Tibial nerve (tissue), 4 donors: ENCODE results near the gene KRT79. TPM values are rescaled to one million over a fixed set of nuclear protein-coding genes. Genes with fewer than 3 reads are reported as not detected.

Source experiments
- DNase-seq, 2 donors: peaks; one replicate each; pipeline ENCODE4 v3.0.0-alpha.2; 2019; ENCODE audit warnings: low spot score in 2 of 2
- H3K27ac ChIP-seq, 4 donors: fragments of 200-600 bp; sonication (generic) in 3 of 4; one replicate each; pipeline ENCODE4 v1.5.1; 2017 to 2019; ENCODE audit warnings: mild to moderate bottlenecking in 1 of 4
- H3K27me3 ChIP-seq, 2 donors: fragments of 200-600 bp; sonication (generic) in 1 of 2; one replicate each; pipeline versions ENCODE4 v1.5.1 to v1.6.0; 2017 to 2019
- H3K36me3 ChIP-seq, 3 donors: fragments of 200-600 bp; sonication (generic); one replicate each; pipeline ENCODE4 v1.5.1; 2018 to 2019
- H3K4me1 ChIP-seq, 4 donors: fragments of 200-600 bp; sonication (generic) in 3 of 4; one replicate each; pipeline ENCODE4 v1.5.1; 2017 to 2019
- H3K4me3 ChIP-seq, 4 donors: fragments of 200-600 bp; sonication (generic) in 3 of 4; one replicate each; pipeline ENCODE4 v1.5.1; 2017 to 2019; ENCODE audit warnings: mild to moderate bottlenecking in 1 of 4, moderate library complexity in 1 of 4
- H3K9me3 ChIP-seq, 4 donors: fragments of 200-600 bp; sonication (generic) in 3 of 4; one replicate each; pipeline ENCODE4 v1.5.1; 2017 to 2019
- EP300 ChIP-seq, 2 donors: sonication (generic); formaldehyde crosslinking; IDR thresholded peaks; one replicate each; pipeline ENCODE4 v1.6.1; 2017; ENCODE audit warnings: antibody characterized with exemption in 2 of 2, mild to moderate bottlenecking in 1 of 2
- POLR2A ChIP-seq, 2 donors: fragments of 450-650 bp; IDR thresholded peaks; one replicate each; pipeline ENCODE4 v1.6.1; 2017; ENCODE audit warnings: antibody characterized with exemption in 2 of 2, mild to moderate bottlenecking in 2 of 2, moderate library complexity in 2 of 2
- WGBS, 2 donors: methylation state at CpG; one replicate each; pipeline ENCODE4 v1.1.5; 2018; 5-methylcytosine and 5-hydroxymethylcytosine counted together
- total RNA-seq, 4 donors: library from RNA; depleted of rRNA; stranded (reverse); fragments of >200 nt; gene quantifications; one replicate each; pipeline ENCODE4 v1.1.0, GENCODE V29; 2016
- TF ChIP-seq, protein P1 (sequence below), 5 experiments: fragments of 200-600 bp in 3 of 5; fragments of 450-650 bp in 2 of 5; sonication (generic) in 3 of 5; IDR thresholded peaks; one replicate each; pipeline ENCODE4 v1.5.1; 2016 to 2019; ENCODE audit warnings: antibody characterized with exemption in 5 of 5, mild to moderate bottlenecking in 3 of 5, moderate library complexity in 2 of 5

Gene KRT79
- total RNA-seq, 4 donors from 2014 or later, result 3.9 TPM; not detected in 3

DNA sequence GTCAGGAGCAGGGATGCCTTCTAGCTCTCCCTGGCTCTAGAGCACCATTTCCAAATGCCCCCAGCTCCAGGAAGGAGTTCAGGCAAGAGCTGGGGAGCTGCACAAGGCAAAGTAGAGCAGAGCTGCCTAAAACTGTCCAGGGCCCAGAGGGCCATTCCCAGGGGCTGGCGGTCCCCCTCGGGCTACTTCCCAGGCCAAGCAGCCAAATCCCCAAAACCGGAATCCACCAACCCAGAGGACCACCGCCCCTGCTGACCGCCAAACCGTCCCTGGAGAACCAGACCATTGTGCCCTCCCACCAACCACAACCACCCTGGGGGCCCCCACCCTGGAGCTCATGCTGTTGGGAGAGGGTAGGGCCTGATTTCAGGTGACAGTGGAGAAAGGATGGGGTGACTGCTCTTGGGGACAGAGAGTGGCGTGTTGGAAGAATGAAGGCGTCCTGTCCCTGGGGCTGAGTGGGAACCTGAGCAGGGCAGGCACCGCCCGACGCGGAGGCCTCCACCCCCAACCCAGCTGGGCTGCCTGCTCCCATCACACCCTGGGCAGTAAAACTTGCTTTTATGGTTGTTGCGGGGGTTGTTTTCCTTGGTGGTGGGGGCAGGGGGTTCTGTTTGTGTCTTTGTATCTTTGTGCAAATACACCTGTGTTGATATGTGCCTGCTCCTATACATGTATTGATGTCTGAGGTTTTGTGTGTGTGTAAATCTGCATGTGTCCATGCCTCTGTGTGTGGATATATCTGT, 38.7 kb upstream of the KRT79 start:
- H3K36me3 ChIP-seq, result no peaks in the 10 kb centered on the region
- peak overlapping the region; percentile 82 to 95 (median 90) for H3K27ac ChIP-seq
- H3K4me3 ChIP-seq, result no peak overlapping the region
- no peaks in the 10 kb centered on the region for H3K27me3 ChIP-seq
- no peak for TF ChIP-seq POLR2A (IDR thresholded peaks at IDR 0.05)
- TF ChIP-seq EP300 (IDR thresholded peaks at IDR 0.05), result no peak
- TF ChIP-seq, protein P1, sequence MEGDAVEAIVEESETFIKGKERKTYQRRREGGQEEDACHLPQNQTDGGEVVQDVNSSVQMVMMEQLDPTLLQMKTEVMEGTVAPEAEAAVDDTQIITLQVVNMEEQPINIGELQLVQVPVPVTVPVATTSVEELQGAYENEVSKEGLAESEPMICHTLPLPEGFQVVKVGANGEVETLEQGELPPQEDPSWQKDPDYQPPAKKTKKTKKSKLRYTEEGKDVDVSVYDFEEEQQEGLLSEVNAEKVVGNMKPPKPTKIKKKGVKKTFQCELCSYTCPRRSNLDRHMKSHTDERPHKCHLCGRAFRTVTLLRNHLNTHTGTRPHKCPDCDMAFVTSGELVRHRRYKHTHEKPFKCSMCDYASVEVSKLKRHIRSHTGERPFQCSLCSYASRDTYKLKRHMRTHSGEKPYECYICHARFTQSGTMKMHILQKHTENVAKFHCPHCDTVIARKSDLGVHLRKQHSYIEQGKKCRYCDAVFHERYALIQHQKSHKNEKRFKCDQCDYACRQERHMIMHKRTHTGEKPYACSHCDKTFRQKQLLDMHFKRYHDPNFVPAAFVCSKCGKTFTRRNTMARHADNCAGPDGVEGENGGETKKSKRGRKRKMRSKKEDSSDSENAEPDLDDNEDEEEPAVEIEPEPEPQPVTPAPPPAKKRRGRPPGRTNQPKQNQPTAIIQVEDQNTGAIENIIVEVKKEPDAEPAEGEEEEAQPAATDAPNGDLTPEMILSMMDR (IDR thresholded peaks at IDR 0.05), result no peak
- 86 to 89% methylated on average over 13 of the region's 13 CpGs for WGBS, 2 donors
- H3K4me1 ChIP-seq, result peaks cover 0 to 67% (median 38%) of the 10 kb centered on the region in 4 donors
- DNase-seq, result no peak
- H3K9me3 ChIP-seq, result no peaks in the 10 kb centered on the region

DNA sequence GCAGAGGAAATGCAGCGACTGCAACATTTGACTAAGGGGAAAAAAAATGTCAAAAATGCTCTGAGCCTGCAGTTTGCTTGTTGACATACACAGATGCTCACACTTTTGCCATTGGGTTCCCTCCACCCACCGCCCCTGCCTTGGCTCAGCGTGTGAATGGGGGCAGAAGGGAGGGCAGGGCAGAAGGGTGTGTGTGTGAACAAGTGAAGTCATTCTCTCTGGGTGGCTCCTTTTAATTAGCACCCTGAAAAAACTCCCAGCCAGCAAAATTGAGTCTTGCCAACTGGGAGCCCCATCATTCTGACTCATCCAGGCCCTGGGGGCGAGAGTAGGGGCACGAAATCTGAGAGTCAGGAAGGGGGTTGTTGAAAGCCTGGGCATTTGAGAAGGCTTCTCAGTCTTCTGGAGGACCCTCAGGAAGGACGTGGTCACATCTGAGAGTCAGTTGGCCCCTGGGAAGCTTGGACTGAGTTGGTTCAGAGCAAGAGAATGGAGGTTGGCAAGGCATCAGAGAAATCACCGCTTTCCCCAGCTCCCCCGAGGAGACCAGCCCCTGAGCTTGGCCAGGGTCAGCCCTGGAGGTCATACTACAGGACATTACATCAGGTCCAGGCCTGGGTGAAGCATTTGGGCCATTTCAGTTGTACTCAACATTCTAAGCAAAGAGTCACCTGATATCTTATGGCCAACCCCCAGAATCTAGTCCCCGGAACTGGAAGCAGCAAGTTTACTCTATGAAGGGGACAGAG, 37.4 kb upstream of the KRT79 start:
- TF ChIP-seq EP300 (IDR thresholded peaks at IDR 0.05), result peak; percentile 64 to 93
- no peak for TF ChIP-seq POLR2A (IDR thresholded peaks at IDR 0.05)
- Histone ChIP-seq H3K27me3 (no peaks in the 10 kb centered on the region), H3K4me1 (peaks cover 0 to 77% (median 38%) of the 10 kb centered on the region in 4 donors), H3K36me3 (no peaks in the 10 kb centered on the region), H3K4me3 (no peak overlapping the region), H3K27ac (peak overlapping the region; percentile 82 to 95 (median 90)), H3K9me3 (no peaks in the 10 kb centered on the region)
- DNase-seq, result peak; percentile 46 to 56
- 18 to 26% methylated on average over 9 of the region's 9 CpGs for WGBS, 2 donors

DNA sequence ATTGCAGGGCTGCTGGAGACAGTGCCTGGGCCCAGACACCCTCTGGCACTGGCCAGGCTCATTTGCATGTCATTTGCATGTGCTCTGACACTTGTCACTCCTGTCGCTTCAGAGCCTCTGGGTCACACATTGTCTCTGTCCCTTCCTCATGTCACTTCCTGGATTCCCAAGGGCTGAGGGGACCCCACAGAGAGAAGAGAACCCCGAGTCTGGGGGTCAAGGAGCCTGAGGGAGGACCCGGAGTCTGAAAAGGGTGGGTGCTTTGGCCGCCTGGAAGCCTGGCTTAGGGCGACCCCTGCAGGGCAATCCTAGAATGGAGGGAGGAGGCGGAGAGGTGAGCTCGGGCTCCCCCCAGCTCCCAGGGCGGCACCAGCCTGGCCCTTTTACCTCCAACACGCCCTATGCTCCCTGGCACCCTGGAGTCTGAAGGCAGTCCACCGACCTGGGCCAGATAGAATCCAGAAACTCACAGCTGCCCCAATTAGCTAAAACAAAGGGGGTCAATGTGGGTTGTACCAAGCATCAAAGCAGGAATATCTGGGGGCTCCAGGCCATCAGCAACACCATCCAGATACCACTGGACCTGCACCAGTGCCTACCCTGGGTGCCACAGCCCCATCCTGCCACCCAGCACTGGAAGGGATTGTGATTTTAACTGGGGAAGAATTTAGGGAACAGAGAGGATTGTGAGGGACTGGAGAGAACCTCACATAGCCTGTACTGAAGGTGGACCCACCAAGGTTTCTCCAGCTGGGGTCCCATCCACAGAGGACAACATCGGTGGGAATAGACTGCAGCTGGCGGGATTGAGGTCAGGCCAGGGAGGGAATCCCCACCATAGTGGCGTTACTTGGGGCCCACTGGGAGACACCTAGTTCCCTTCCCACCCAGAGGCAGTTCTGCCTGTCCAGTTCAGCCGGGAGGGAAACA, 36.5 kb upstream of the KRT79 start:
- peak overlapping the region; percentile 82 to 95 (median 90) for H3K27ac ChIP-seq

DNA sequence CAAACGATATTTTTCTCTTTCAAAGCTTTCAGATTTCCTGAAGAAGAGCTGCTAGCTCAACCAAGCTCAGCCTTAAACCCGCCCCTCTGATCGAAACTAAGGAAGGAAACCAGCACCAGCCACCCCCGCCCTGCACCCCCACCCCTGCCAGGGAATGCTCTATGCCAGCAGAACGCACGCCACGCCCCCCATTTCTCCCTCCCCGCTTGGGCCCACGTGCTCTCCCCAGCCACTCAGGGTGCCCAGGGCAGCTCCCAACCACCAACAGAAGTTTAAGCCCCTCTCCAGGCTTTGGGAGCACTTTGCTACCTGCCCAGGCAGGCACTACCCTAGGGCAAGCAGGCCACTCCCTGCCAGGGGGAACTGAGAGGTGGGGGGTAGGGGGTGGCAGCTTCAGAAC, 33.5 kb upstream of the KRT79 start:
- 22 to 32% methylated on average over 9 of the region's 9 CpGs for WGBS, 2 donors
- no peaks in the 10 kb centered on the region for H3K9me3 ChIP-seq
- no peak for TF ChIP-seq POLR2A (IDR thresholded peaks at IDR 0.05)
- TF ChIP-seq, protein P1 (IDR thresholded peaks at IDR 0.05), result no peak
- no peak for TF ChIP-seq EP300 (IDR thresholded peaks at IDR 0.05)
- H3K27ac ChIP-seq, result peak overlapping the region in 2 of 4 donors; percentile 31 to 46
- peaks cover 0 to 55% (median 22%) of the 10 kb centered on the region in 4 donors for H3K4me1 ChIP-seq
- no peaks in the 10 kb centered on the region for H3K36me3 ChIP-seq
- peak; percentile 42 to 64 for DNase-seq
- H3K4me3 ChIP-seq, result peak overlapping the region in 1 of 4 donors; percentile 5
- H3K27me3 ChIP-seq, result no peaks in the 10 kb centered on the region

More for the DNA sequence above, 36.5 kb upstream of the KRT79 start:
- Histone ChIP-seq H3K27me3 (no peaks in the 10 kb centered on the region), H3K36me3 (no peaks in the 10 kb centered on the region), H3K9me3 (no peaks in the 10 kb centered on the region), H3K4me1 (peaks cover 0 to 77% (median 38%) of the 10 kb centered on the region in 4 donors), H3K4me3 (no peak overlapping the region)
- TF ChIP-seq POLR2A (IDR thresholded peaks at IDR 0.05), result no peak
- TF ChIP-seq, protein P1 (IDR thresholded peaks at IDR 0.05), result peak; percentile 44 to 64 (median 55)
- whole genome bisulfite sequencing, 2 donors, result 28 to 34% methylated on average over 14 of the region's 14 CpGs
- peak in 1 of 2 donors; percentile 62 for DNase-seq

DNA sequence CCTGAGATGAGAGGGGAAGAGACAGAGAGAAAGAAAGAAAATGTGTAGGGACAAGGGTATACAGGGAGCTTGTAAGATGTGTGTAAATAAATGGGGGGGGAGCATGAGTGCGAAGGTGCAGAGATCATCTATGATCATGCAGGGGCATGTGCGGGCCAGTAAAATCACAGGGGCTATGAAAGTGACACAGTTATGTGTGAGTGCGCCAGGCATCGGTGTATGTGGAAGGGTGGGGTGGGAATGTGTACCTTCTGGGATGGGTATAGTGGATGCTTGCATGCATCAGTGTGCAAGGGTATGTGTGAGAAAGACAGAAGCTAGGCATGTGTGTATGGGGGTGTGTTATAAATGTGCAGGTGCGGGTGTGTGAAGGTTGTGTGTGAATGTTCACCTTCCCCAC, 33.0 kb upstream of the KRT79 start:
- Histone ChIP-seq H3K36me3 (no peaks in the 10 kb centered on the region), H3K4me1 (peaks cover 0 to 50% (median 19%) of the 10 kb centered on the region in 4 donors), H3K4me3 (peak overlapping the region in 1 of 4 donors; percentile 5), H3K27ac (peak overlapping the region in 1 of 4 donors; percentile 46), H3K27me3 (no peaks in the 10 kb centered on the region), H3K9me3 (no peaks in the 10 kb centered on the region)
- WGBS, 2 donors, result 92 to 93% methylated on average over 5 of the region's 5 CpGs
- TF ChIP-seq EP300 (IDR thresholded peaks at IDR 0.05) (no peak), POLR2A (IDR thresholded peaks at IDR 0.05) (no peak)
- TF ChIP-seq, protein P1 (IDR thresholded peaks at IDR 0.05), result no peak
- DNase-seq, result no peak
